HG03025 (cell line): ENCODE measurements around the gene CENPV.
"Not testable (repeated sequence)": the region's sequence is repeated elsewhere in the genome, so short reads cannot be mapped to it uniquely, and the experiment has no call there.

ENCODE experiments used
- ATAC-seq: cut with Tn5 transposase; IDR thresholded peaks from one replicate; pipeline ENCODE4 v1.9.1; 2021; ENCODE audit warnings: mild to moderate bottlenecking, moderate library complexity; ENCODE audit not compliant: unreplicated experiment, low FRiP score

Gene CENPV

GRCh38 chr17:16319969-16320368 lies 33.3 kb downstream of the CENPV start:
- ATAC-seq, result no peak

GRCh38 chr17:16314859-16315258 lies 38.4 kb downstream of the CENPV start:
- ATAC-seq, result no peak

- no peak for ATAC-seq
Observed at GRCh38 chr17:16314189-16314588, 39.1 kb downstream of the CENPV start.

- no peak for ATAC-seq
Observed at GRCh38 chr17:16313139-16314090, 39.9 kb downstream of the CENPV start.

GRCh38 chr17:16312061-16312460 lies 41.2 kb downstream of the CENPV start:
- ATAC-seq, result not testable (repeated sequence)

- no peak for ATAC-seq
Observed at GRCh38 chr17:16306211-16306610, 47.1 kb downstream of the CENPV start.

GRCh38 chr17:16304830-16305229 lies 48.4 kb downstream of the CENPV start:
- ATAC-seq, result no peak

GRCh38 chr17:16302856-16303255 lies 50.4 kb downstream of the CENPV start:
- no peak for ATAC-seq

- ATAC-seq, result no peak
Observed at GRCh38 chr17:16301963-16302855, 51.1 kb downstream of the CENPV start.

- no peak for ATAC-seq
Observed at GRCh38 chr17:16300554-16300953, 52.7 kb downstream of the CENPV start.

GRCh38 chr17:16298140-16298662 lies 55.1 kb downstream of the CENPV start:
- no peak for ATAC-seq

GRCh38 chr17:16297367-16298139 lies 55.7 kb downstream of the CENPV start:
- no peak for ATAC-seq

- ATAC-seq, result not testable (repeated sequence)
Observed at GRCh38 chr17:16296072-16296471, 57.2 kb downstream of the CENPV start.

- ATAC-seq, result no peak
Observed at GRCh38 chr17:16294560-16294959, 58.7 kb downstream of the CENPV start.

GRCh38 chr17:16293931-16294330 lies 59.3 kb downstream of the CENPV start:
- no peak for ATAC-seq
